GM20000 (cell line): Measurements from ENCODE around the gene CHMP1B.
"Not testable (repeated sequence)": the region's sequence is repeated elsewhere in the genome, so short reads cannot be mapped to it uniquely, and the experiment has no call there.

Source experiments
- DNase-seq: peaks from one replicate; pipeline ENCODE4 v3.0.0; 2012; ENCODE audit warnings: low spot score
- CTCF ChIP-seq: IDR thresholded peaks from 2 replicates; pipeline ENCODE4 v1.5.1; 2012; ENCODE audit warnings: mild to moderate bottlenecking, control low read depth; ENCODE audit errors: extremely low read depth, missing control alignments

Gene CHMP1B

GRCh38 chr18:11889284-11889683 lies 38.1 kb downstream of the CHMP1B start:
- no peak for DNase-seq
- TF ChIP-seq CTCF: no peak

- TF ChIP-seq CTCF: no peak
These were observed 40.5 kb downstream of the CHMP1B start for GRCh38 chr18:11891737-11892136.

DNA sequence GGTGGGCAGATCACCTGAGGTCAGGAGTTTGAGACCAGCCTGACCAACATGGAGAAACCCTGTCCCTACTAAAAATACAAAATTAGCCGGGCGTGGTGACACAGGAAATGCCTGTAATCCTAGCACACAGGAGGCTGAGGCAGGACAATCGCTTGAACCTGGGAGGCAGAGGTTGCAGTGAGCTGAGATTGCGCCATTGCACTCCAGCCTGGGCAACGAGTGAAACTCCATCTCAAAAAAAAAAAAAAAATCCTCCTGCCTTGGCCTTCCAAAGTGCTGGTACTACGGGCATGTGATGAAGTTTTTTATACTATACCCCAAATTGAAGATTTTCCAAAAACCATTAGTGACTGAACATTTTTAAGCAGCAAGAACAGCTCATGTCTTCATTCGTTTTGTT lies 41.2 kb downstream of the CHMP1B start:
- not testable (repeated sequence) for DNase-seq

More at GRCh38 chr18:11891737-11892136, 40.5 kb downstream of the CHMP1B start:
- no peak for DNase-seq

DNA sequence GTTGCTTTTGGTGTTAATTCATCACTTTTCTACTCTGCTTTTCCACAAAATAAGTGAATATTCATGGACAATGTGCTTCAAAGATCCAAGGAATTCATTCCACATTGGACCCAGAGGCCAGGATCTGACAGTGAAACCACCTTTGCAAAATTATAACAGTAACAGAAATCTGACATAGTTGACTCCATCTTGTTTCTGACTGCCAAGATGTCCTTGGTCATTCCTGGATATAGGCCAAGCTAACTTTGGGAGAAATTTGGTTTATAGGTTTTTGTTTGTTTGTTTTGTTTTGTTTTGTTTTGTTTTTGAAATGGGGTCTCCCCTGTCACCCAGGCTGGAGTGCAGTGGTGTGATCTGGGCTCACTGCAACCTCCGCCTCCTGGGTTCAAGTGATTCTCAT lies 46.6 kb downstream of the CHMP1B start:
- DNase-seq: no peak
- no peak for TF ChIP-seq CTCF

- no peak for DNase-seq
- TF ChIP-seq CTCF: no peak
These were observed 47.9 kb downstream of the CHMP1B start for GRCh38 chr18:11899063-11899462.

- no peak for TF ChIP-seq CTCF
- DNase-seq: no peak
These were observed 50.7 kb downstream of the CHMP1B start for GRCh38 chr18:11901826-11902438.

GRCh38 chr18:11902522-11903292 lies 51.5 kb downstream of the CHMP1B start:
- no peak for DNase-seq
- no peak for TF ChIP-seq CTCF
